ENCODE data around the gene ATG9A.

DNA sequence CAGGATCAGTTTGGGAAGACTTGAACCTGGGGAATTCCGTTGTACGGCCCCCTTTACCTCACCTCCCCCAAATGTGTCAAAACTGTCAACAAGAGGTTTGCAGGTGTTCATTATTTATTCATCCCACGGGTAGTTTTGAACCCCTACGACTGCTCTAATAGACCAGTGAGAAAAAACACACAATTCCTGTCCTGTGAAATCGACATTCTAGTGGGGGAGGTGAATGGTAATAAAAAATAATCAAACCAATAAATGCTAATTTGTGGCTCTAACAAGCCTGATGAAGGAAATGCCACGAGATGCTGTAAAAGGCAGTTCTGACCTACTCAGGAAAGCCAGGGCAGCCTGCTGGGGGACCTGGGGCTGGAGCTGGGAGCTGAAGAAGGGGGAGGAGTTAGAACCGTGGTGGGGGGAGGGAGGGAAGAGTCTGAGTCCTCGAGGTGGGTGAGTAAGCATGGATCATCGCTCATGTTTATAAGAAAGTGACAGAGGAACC is 49.3 kb upstream of the ATG9A start:
- no peak for TF ChIP-seq GABPA (IDR thresholded peaks at IDR 0.05; ENCODE audit: low read depth)
- no peak for TF ChIP-seq POLR2AphosphoS5 (IDR thresholded peaks at IDR 0.05; ENCODE audit: low read depth)
- TF ChIP-seq, protein P1, sequence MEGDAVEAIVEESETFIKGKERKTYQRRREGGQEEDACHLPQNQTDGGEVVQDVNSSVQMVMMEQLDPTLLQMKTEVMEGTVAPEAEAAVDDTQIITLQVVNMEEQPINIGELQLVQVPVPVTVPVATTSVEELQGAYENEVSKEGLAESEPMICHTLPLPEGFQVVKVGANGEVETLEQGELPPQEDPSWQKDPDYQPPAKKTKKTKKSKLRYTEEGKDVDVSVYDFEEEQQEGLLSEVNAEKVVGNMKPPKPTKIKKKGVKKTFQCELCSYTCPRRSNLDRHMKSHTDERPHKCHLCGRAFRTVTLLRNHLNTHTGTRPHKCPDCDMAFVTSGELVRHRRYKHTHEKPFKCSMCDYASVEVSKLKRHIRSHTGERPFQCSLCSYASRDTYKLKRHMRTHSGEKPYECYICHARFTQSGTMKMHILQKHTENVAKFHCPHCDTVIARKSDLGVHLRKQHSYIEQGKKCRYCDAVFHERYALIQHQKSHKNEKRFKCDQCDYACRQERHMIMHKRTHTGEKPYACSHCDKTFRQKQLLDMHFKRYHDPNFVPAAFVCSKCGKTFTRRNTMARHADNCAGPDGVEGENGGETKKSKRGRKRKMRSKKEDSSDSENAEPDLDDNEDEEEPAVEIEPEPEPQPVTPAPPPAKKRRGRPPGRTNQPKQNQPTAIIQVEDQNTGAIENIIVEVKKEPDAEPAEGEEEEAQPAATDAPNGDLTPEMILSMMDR (IDR thresholded peaks at IDR 0.05; ENCODE audit: insufficient read depth, low read length): no peak
- TF ChIP-seq, protein P2, sequence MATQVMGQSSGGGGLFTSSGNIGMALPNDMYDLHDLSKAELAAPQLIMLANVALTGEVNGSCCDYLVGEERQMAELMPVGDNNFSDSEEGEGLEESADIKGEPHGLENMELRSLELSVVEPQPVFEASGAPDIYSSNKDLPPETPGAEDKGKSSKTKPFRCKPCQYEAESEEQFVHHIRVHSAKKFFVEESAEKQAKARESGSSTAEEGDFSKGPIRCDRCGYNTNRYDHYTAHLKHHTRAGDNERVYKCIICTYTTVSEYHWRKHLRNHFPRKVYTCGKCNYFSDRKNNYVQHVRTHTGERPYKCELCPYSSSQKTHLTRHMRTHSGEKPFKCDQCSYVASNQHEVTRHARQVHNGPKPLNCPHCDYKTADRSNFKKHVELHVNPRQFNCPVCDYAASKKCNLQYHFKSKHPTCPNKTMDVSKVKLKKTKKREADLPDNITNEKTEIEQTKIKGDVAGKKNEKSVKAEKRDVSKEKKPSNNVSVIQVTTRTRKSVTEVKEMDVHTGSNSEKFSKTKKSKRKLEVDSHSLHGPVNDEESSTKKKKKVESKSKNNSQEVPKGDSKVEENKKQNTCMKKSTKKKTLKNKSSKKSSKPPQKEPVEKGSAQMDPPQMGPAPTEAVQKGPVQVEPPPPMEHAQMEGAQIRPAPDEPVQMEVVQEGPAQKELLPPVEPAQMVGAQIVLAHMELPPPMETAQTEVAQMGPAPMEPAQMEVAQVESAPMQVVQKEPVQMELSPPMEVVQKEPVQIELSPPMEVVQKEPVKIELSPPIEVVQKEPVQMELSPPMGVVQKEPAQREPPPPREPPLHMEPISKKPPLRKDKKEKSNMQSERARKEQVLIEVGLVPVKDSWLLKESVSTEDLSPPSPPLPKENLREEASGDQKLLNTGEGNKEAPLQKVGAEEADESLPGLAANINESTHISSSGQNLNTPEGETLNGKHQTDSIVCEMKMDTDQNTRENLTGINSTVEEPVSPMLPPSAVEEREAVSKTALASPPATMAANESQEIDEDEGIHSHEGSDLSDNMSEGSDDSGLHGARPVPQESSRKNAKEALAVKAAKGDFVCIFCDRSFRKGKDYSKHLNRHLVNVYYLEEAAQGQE (IDR thresholded peaks at IDR 0.05; ENCODE audit: insufficient replicate concordance, low read depth): no peak
